Mesodermal cell (in vitro differentiated cells): Measurements from ENCODE around the gene NCKAP5.

ENCODE experiments used
- H3K27ac ChIP-seq: 2 replicates; pipeline ENCODE4 v1.7.0; 2013; ENCODE audit warnings: mild to moderate bottlenecking, low read depth, low read length, moderate library complexity; ENCODE audit not compliant: severe bottlenecking
- H3K36me3 ChIP-seq: 2 replicates; pipeline ENCODE4 v1.7.1; 2013; ENCODE audit warnings: mild to moderate bottlenecking, low read length, moderate library complexity; ENCODE audit not compliant: control insufficient read depth, insufficient read depth
- H3K4me1 ChIP-seq: one replicate; pipeline ENCODE4 v1.7.1; 2013; ENCODE audit warnings: mild to moderate bottlenecking, low read length; ENCODE audit not compliant: insufficient read depth, control insufficient read depth, poor library complexity, severe bottlenecking
- H3K4me3 ChIP-seq: 2 replicates; pipeline ENCODE4 v1.7.0; 2013; ENCODE audit warnings: low read length, control low read depth, mild to moderate bottlenecking; ENCODE audit not compliant: insufficient read depth, poor library complexity, severe bottlenecking; ENCODE audit errors: extremely low read depth
- H3K9me3 ChIP-seq: 2 replicates; pipeline ENCODE4 v1.7.1; 2013; ENCODE audit warnings: mild to moderate bottlenecking, low read length, moderate library complexity; ENCODE audit not compliant: control insufficient read depth
- WGBS, 2 experiments: methylation state at CpG; one replicate each; pipeline ENCODE4 v1.1.5; 2013; ENCODE audit warnings: missing lambda C conversion rate in 2 of 2; ENCODE audit not compliant: insufficient coverage in 2 of 2; 5-methylcytosine and 5-hydroxymethylcytosine counted together

NCKAP5 gene

GRCh38 chr2:133599211-133599803, 31.0 kb upstream of the NCKAP5 start:
- Histone ChIP-seq H3K9me3 (no peaks in the 10 kb centered on the region), H3K4me1 (peaks cover 3% of the 10 kb centered on the region), H3K36me3 (no peaks in the 10 kb centered on the region), H3K4me3 (no peak overlapping the region), H3K27ac (no peak overlapping the region)
- WGBS, 2 experiments, result 88 to 90% methylated on average over 2 to 4 of the region's 5 CpGs

- Histone ChIP-seq H3K4me1 (peaks cover 3% of the 10 kb centered on the region), H3K27ac (no peak overlapping the region), H3K36me3 (no peaks in the 10 kb centered on the region), H3K9me3 (no peaks in the 10 kb centered on the region), H3K4me3 (no peak overlapping the region)
- 74 to 92% methylated on average over 2 of the region's 2 CpGs for WGBS, 2 experiments
These were observed 30.5 kb upstream of the NCKAP5 start for GRCh38 chr2:133598769-133599168.

GRCh38 chr2:133596701-133597393, 28.6 kb upstream of the NCKAP5 start:
- H3K9me3 ChIP-seq, result no peaks in the 10 kb centered on the region
- no peaks in the 10 kb centered on the region for H3K36me3 ChIP-seq
- 67 to 87% methylated on average over 2 to 4 of the region's 4 CpGs for WGBS, 2 experiments
- H3K4me3 ChIP-seq, result no peak overlapping the region
- no peaks in the 10 kb centered on the region for H3K4me1 ChIP-seq
- no peak overlapping the region for H3K27ac ChIP-seq

DNA sequence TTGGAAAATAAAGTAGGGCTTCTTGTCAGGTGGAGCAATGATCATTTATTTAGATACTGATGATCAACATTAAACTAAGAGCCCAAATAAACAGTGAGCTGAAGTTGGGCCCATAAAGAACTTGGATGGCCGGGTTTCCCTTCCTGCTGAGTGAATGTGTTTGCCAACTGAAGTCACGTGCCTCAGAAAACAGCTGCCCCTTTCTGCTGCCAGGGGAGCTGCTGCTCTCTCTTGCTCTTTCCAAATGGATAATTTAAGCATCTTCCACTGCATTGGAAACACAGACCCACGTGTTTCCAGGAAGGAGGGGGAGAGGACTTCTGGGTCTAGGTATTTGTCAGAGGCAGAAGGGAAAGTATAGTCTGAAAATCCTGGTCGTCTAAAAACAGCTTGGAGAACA, 22.9 kb upstream of the NCKAP5 start:
- Histone ChIP-seq H3K4me1 (no peaks in the 10 kb centered on the region), H3K9me3 (no peaks in the 10 kb centered on the region), H3K4me3 (no peak overlapping the region), H3K36me3 (no peaks in the 10 kb centered on the region), H3K27ac (no peak overlapping the region)
- WGBS, 2 experiments, result 40 to 50% methylated on average over 1 of the region's 4 CpGs

GRCh38 chr2:133589456-133589855, 21.2 kb upstream of the NCKAP5 start:
- 71 to 85% methylated on average over 2 to 3 of the region's 4 CpGs for WGBS, 2 experiments
- H3K27ac ChIP-seq, result no peak overlapping the region
- H3K4me3 ChIP-seq, result no peak overlapping the region
- no peaks in the 10 kb centered on the region for H3K4me1 ChIP-seq
- no peaks in the 10 kb centered on the region for H3K9me3 ChIP-seq
- no peaks in the 10 kb centered on the region for H3K36me3 ChIP-seq

GRCh38 chr2:133588144-133588543, 19.9 kb upstream of the NCKAP5 start:
- Histone ChIP-seq H3K9me3 (no peaks in the 10 kb centered on the region), H3K27ac (no peak overlapping the region), H3K4me3 (no peak overlapping the region), H3K4me1 (no peaks in the 10 kb centered on the region), H3K36me3 (no peaks in the 10 kb centered on the region)
- 100% methylated on average over 1 of the region's 1 CpG; no CpG with 5 or more reads in 1 of the 2 experiments for WGBS, 2 experiments

DNA sequence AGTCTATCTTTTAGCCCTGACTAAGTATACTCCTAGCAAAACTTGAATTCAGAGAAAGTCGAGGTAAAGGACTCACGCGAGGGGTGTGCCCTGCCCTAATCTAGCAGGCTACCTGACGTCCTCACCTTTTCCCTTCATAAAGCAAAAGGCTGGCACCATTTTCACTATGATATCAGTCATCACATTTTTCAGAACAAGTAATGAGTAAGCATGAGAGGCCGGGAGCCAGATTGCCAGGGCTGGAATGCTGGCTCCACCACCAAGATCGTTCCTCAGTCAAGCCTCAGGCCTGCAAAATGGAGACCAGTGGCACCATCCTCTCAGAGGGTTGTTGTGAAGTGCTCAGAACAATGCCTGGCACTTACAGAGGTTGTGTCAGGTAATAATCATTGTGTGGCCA, 18.7 kb upstream of the NCKAP5 start:
- H3K4me3 ChIP-seq, result no peak overlapping the region
- H3K36me3 ChIP-seq, result no peaks in the 10 kb centered on the region
- WGBS, 2 experiments, result 91 to 92% methylated on average over 2 to 5 of the region's 6 CpGs
- no peak overlapping the region for H3K27ac ChIP-seq
- no peaks in the 10 kb centered on the region for H3K4me1 ChIP-seq
- H3K9me3 ChIP-seq, result no peaks in the 10 kb centered on the region

DNA sequence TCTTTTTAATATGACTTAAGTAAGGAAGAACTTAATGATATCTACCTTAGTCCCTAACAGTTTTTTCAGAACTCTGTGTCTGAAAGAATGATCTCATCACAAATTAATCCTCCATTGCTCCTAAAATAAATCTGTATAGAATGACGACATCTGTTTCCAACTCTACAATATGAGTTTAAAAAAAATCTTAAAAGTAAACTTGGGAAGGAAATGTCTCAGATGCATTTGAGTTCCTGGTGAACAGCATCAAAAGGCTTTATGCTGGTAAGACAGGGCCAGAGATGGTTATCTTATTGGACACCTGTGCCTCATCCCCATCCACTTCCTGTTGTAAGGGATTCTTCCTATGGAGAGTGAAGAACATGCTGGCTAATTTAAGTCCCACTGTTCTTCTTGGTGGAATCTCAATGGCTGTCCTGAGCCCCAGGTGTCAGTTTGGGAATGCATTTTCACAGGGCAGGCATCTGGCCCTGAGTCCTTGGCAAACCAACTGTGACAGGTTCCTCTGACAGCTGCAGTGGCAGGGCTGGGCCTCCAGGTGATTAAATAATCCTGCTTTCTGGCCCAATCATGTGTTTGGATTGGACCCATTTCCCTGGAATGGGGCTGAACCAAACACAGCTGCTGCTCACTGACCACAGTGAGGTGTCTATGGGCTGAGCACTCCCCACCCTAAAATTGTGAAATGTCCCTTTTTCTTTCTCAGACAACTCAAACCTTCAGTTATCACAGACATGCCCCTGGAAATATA, 12.9 kb upstream of the NCKAP5 start:
- H3K27ac ChIP-seq, result no peak overlapping the region
- WGBS, 2 experiments, result no CpG with 5 or more reads among the region's 1 CpG
- H3K36me3 ChIP-seq, result no peaks in the 10 kb centered on the region
- H3K4me1 ChIP-seq, result no peaks in the 10 kb centered on the region
- no peaks in the 10 kb centered on the region for H3K9me3 ChIP-seq
- H3K4me3 ChIP-seq, result no peak overlapping the region

- 100% methylated on average over 1 of the region's 1 CpG for WGBS, 2 experiments
- H3K4me3 ChIP-seq, result no peak overlapping the region
- peaks cover 7% of the 10 kb centered on the region for H3K4me1 ChIP-seq
- H3K9me3 ChIP-seq, result no peaks in the 10 kb centered on the region
- no peaks in the 10 kb centered on the region for H3K36me3 ChIP-seq
- H3K27ac ChIP-seq, result no peak overlapping the region
These were observed 11.0 kb upstream of the NCKAP5 start for GRCh38 chr2:133579274-133579673.

- 80% methylated on average over 1 of the region's 1 CpG; no CpG with 5 or more reads in 1 of the 2 experiments for WGBS, 2 experiments
- H3K36me3 ChIP-seq, result no peaks in the 10 kb centered on the region
- H3K4me3 ChIP-seq, result no peak overlapping the region
- H3K27ac ChIP-seq, result no peak overlapping the region
- no peaks in the 10 kb centered on the region for H3K9me3 ChIP-seq
- peaks cover 7% of the 10 kb centered on the region for H3K4me1 ChIP-seq
These were observed 8.5 kb upstream of the NCKAP5 start for GRCh38 chr2:133576714-133577113.

DNA sequence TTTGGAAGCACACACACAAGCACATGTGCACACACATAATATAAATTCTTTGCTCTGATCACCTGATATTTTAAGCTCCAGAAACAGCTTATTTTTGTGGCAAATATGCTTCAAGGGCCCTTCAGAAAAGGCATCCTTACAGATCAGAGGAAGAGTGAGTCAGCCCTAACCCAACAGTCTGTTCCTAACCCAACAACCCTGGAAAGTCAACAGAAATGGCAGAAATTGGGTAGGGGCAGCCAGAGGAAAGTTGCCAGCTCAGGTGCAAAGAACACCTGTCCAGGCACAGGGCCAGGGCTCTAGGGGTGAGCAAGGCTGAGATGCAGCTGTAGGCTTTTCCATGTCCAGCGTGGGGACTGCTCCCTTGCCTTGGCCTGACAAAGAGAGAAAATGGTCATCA, 6.4 kb upstream of the NCKAP5 start:
- whole genome bisulfite sequencing, 2 experiments, result 67 to 88% methylated on average over 1 of the region's 1 CpG

More for the DNA sequence above, 6.4 kb upstream of the NCKAP5 start:
- H3K4me3 ChIP-seq, result no peak overlapping the region
- no peaks in the 10 kb centered on the region for H3K9me3 ChIP-seq
- no peaks in the 10 kb centered on the region for H3K36me3 ChIP-seq
- no peak overlapping the region for H3K27ac ChIP-seq
- peaks cover 7% of the 10 kb centered on the region for H3K4me1 ChIP-seq
